Measurements from ENCODE around the gene FKBP5.

- no peak for TF ChIP-seq CTCF (IDR thresholded peaks at IDR 0.05; ENCODE audit: poor library complexity, severe bottlenecking)
- no peak for TF ChIP-seq EP300 (conservative IDR thresholded peaks at IDR 0.05; ENCODE audit: poor library complexity, severe bottlenecking)
- TF ChIP-seq RAD21 (conservative IDR thresholded peaks at IDR 0.05): no peak
- no peak for TF ChIP-seq REST (IDR thresholded peaks at IDR 0.05; ENCODE audit: borderline replicate concordance)
- no peak for TF ChIP-seq MXI1 (conservative IDR thresholded peaks at IDR 0.05; ENCODE audit: poor library complexity, severe bottlenecking)
- TF ChIP-seq EZH2 (IDR thresholded peaks at IDR 0.05; ENCODE audit: borderline replicate concordance, insufficient read depth, low read length, poor library complexity, severe bottlenecking): no peak
Measured at GRCh38 chr6:35648203-35648602, 40.5 kb downstream of the FKBP5 start.

Data from neural cell (in vitro differentiated cells).